Activated CD4-positive, alpha-beta T cell treated with anti-CD3 and anti-CD28 coated beads for 24 hours (primary cell): ENCODE data around the gene CYP21A2.

Experiments
- DNase-seq, 2 donors: peaks; one replicate each; pipeline ENCODE4 v3.0.0-alpha.2; 2020; ENCODE audit warnings: low read depth in 2 of 2

Gene CYP21A2

DNA sequence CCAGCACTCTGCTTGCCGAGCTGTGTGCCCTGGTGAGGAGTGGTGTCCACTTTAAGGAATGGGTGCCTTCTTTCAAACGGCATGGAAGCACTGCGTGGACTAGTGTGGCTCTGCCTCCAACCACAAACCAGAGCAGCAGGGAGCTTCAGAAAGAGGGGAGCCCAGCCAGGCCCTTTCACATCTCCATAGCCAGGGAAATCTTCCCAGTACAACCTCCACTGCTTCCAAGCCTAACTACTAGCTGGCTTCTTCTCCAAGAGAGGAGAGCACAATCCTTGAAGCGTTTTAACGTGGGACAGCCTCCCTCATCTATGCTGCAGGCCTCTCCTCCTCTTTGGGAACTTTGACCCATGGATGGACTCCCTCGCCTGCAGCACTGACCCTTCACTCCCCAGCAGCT, 44.3 kb downstream of the CYP21A2 start:
- DNase-seq: no peak

DNA sequence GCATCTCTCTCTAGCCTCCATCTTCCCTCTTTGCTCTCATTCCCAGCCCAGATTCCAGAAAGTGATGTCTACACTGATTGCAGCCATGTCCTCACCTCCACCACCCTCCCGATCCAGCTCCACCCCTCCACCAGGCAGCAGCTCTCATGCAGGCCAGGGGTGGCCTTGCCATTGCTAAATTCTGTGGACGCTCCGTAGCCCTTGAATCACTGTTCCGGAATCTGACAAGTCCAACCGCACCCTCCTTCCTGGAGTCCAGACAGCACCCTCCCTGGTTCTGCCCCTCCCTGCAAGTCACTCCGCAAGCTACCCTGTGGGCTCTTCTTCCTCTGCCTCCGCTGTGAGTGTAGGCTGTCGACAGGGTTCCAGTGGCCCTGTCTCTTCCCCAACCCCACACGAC, 44.7 kb downstream of the CYP21A2 start:
- no peak for DNase-seq

DNA sequence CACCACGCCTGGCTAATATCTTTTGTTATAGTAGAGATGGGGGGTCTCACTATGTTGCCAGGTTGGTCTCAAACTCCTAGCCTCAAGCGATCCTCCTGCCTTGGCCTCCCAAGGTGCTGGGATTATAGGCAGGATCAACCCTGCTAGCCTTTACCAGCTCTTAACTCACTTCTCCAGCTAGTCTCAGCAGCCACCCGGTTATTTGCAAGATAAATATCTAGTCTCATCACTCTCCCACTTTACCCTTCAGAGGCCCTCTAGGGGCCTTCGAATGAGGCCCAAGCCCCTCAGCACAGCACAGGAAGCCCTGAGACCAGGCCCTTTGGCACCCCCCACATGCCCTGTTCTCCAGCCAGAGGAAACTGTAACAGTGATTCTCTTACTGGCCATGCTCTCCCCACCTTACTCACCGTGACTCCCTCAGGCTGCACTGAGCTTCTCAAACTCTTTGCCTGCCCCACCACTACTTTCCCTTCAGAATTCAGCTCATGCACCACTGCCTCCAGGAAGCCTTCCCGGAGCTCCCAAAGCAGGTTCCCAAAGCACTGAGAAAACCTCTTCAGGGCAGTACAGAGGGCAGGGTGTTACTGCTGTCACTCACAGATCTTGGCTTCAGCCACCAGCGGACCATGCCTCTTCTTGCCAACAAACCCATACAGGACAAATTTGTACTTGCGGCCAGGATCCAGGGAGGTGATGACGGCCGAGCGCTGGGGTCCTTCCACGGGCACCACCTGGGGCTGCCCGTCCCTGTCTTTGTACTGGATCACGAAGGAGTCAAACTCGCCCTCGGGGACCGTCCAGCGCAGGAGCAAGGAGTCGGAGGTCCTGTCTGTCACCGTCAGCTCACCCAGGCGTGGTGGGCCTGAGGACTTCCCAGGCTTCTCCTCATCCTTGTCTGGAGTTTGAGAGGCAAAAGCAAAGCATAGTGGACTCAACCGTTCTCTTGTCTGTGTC, 45.9 kb downstream of the CYP21A2 start:
- DNase-seq: no peak

DNA sequence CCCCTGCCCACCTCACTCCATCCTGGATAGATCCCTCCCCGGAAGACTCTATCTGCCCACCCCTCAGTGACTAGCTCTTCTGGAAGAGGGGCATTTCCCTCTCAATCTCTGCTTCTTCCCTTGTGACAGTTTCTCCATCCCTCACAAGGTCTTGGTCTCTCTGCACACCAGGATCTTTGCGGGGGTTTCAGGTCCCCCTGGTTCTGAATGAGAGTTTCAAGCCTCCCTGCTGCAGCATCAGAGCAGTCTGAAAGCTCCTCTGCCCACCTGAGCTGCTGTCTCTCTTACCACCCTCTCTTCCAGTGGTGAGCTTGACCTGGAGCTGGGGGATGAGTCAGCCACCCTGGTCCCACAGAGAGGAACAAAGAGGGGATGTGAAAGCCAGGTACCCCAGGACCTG, 46.6 kb downstream of the CYP21A2 start:
- DNase-seq: no peak

DNA sequence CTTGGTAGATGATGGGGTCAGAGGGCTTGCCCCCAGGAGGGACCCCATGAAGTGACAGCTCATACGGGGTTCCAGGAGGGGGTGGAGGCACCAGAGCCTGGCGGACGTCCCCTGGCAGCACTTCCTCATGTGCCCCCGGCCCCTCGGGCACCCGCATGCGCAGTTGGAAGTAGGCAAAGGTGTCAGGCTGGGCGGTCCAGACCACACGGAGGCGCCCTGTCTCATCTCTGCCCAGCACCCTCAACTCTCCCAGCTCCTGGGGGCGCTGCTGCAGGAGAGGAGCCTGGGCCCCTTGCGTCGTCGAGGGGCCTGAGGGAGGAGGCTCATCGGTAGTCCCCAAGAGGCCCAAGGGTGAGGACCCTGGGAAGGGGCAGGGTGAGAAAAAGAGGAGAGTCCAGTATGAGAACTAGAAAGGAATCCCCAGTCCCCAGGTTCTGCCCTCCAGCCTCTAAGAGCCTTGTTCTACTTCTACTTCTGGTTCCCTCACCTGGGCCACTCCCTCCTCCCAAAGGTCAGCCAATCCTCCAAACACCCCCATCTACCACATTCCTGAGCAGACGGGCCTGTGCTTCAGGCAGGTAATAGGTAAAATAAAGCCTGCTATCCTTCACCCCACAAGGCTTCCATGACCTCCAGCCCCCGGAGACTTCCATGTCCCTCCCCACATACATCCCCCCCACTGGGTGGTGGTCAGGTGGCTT, 47.7 kb downstream of the CYP21A2 start:
- DNase-seq: no peak

DNA sequence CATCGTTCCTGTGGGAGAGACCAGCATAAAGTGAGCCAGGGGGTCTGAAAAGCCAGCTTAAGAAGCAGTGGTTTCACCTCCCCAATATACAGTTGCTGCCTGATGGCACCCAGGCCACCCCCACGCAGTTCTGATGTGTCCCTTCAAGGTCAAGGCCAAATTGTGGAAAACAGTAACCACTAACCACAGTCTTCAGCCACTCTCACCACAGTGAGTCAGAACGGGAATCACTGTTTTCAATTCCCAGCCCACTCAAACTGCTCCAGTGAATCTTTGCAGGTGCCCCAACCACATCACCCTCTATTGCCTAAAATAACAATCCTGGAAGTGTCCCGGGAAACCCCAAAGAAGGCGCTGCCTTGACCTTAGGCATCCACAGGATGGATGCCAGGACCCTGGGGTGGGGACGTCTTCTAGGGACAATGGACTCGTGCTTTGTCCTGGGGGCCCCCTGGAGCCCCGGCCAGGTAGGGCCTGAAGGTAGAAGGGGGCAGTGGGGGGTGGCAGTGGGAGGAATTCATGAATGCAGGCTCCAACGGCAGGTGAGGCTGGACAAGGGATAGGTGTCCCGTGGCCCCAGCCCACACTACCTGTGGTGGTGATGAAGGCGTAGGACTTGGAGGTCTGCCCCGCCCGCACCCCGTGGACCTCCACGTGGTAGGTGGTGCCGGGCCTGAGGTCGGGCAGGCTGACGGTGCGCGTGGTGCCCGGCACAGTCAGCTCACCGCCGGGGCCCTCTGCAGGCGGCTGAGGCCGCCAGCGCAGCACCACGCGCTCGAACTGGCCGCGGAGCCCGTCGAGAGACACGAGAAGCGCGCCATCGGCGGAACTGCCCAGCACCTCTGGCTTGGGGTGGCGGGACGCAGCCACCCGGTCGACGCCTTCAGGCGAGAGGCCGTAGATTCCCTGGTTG, 48.7 kb downstream of the CYP21A2 start:
- DNase-seq: no peak

DNA sequence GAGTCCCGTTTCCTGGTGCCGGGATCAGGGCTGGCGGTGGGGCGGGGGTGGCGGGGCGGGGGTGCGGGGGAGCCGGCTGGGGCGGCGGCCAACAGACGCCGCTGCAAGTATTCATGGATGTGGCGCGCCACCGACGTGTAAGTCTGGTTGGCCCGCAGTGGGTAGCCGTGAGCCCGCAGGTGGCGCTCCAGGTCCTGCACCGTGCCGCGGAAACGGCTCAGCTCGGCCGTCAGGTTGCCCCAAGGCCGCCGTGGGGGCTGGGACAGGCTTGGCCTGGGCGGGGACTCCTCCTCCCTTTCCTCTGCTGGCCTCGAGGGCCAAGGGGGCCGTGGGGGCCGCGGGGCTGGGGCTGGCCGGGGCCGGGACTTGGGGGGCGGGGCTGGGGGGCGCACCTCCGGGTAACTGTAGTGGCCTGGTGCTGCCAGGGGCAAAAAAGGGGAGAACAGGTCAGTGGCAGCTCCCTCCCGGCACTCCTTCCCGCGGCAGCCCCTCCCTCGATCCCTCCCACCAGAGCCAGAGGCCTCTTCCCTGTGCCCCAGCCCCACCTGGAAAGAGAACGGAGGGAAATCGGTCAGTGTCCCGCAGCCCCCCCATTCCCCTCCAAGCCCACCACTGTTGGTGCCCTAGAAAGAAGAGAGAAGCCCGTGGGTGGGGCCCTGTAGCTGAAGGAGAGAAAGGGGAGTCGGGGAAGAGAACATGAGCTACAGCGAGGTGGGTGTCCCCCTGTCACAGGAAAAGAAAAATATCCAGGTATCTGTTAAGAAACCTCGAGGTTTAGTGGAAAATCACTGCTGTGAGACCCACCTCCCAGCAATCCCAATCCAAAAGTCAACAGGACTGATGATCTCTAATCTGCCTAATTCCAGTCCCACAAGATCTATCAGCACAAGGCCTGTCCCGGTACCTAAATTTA, 49.6 kb downstream of the CYP21A2 start:
- peak; percentile 37 to 69 for DNase-seq

DNA sequence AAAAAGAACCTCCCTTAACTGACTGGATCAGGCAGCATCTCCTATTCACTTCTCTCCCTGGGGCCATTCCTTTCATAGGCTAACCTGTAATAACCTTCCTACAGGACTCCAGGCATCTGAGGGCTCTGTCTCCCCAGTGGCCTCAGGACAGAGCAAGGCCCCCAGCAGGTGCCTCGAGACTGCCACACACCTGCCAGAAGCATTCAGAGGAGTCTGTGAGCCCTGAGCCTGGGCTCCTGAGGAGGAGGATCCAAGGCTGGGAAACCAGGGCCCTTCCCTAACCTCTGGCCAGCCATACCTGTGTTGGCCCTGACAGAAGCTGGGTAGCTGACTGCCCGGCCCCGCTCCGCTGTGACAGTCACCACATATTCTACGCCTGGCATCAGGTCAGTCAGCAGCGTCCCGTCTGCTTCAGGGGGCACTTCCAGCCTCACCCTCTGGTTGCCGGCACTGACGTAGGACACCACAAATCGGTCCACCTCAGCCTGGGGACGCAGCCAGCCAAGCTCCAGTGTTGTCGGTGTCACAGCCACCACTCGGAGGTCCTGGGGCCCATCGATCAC, 50.4 kb downstream of the CYP21A2 start:
- DNase-seq: no peak

DNA sequence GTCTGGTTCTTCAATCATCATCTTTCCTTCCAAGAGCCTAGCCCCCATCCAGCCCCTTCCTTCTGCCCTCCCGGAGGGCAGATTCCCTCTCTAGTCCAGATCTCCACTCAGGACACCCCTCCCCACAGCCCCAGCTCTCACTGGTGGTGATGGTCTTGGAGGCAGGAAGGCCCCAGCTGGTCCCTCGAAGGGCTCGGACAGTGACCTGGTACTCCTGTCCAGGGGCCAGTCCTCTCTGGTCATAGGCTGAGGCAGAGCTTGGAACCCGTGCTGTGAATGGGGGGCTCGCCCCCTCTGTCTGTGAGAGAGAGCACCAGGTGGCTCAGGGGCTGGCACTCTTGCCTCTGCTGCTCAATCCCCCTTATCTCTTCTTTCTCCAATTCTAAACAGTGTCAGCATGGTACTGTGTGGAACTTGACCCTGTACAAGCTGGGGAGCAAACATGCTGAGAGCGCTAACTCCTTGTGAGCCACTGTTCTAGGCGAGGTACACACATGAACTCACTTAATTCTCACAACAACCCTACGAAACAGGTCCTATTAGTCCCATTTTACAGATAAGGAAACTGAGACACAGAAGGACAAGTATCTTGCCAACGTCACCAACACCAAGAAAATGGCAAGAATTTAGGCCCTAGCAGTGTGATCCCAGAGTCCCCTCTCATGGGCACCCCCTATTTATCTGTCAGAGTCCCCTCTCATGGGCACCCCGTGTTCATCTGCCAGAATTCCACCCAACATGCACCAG, 51.0 kb downstream of the CYP21A2 start:
- DNase-seq: no peak
